ENCODE data around the gene TKFC.

Gene TKFC

GRCh38 chr11:61325649-61326414 lies 7.2 kb upstream of the TKFC start:
- no peak for DNase-seq

GRCh38 chr11:61327669-61328071 lies 5.4 kb upstream of the TKFC start:
- no peak for DNase-seq

- DNase-seq: no peak
Measured at GRCh38 chr11:61328351-61328750, 4.7 kb upstream of the TKFC start.

GRCh38 chr11:61329871-61330270 lies 3.2 kb upstream of the TKFC start:
- no peak for DNase-seq

- DNase-seq: peak; percentile 50 to 78 (median 68)
Measured at GRCh38 chr11:61331651-61332050, 1.4 kb upstream of the TKFC start.

- peak in 2 of 4 experiments; percentile 28 to 56 for DNase-seq
Measured at GRCh38 chr11:61332281-61332796, 689 bp upstream of the TKFC start.

- DNase-seq: peak in 2 of 4 experiments; percentile 31 to 51
Measured at GRCh38 chr11:61333550-61334433, 764 bp downstream of the TKFC start.

GRCh38 chr11:61334434-61335354 lies 1.7 kb downstream of the TKFC start:
- DNase-seq: peak in 1 of 4 experiments; percentile 41

- no peak for DNase-seq
Measured at GRCh38 chr11:61335355-61335710, 2.3 kb downstream of the TKFC start.

GRCh38 chr11:61336171-61336935 lies 3.3 kb downstream of the TKFC start:
- DNase-seq: peak; percentile 79 to 90 (median 86)

- DNase-seq: peak in 1 of 4 experiments; percentile 49
Measured at GRCh38 chr11:61337706-61338470, 4.9 kb downstream of the TKFC start.

- DNase-seq: no peak
Measured at GRCh38 chr11:61338783-61339489, 5.9 kb downstream of the TKFC start.

- DNase-seq: no peak
Measured at GRCh38 chr11:61339490-61339878, 6.5 kb downstream of the TKFC start.

- DNase-seq: peak in 1 of 4 experiments; percentile 52
Measured at GRCh38 chr11:61340979-61341378, 8.0 kb downstream of the TKFC start.

- DNase-seq: no peak
Measured at GRCh38 chr11:61341706-61342105, 8.7 kb downstream of the TKFC start.

- DNase-seq: peak in 1 of 4 experiments; percentile 38
Measured at GRCh38 chr11:61342207-61342803, 9.3 kb downstream of the TKFC start.

- DNase-seq: no peak
Measured at GRCh38 chr11:61343792-61344745, 11.0 kb downstream of the TKFC start.

GRCh38 chr11:61345170-61345610 lies 12.2 kb downstream of the TKFC start:
- peak in 1 of 4 experiments; percentile 17 for DNase-seq

Data from suppressor macrophage (primary cell).